ENCODE results near the gene NUP205.

The NUP205 gene

DNA sequence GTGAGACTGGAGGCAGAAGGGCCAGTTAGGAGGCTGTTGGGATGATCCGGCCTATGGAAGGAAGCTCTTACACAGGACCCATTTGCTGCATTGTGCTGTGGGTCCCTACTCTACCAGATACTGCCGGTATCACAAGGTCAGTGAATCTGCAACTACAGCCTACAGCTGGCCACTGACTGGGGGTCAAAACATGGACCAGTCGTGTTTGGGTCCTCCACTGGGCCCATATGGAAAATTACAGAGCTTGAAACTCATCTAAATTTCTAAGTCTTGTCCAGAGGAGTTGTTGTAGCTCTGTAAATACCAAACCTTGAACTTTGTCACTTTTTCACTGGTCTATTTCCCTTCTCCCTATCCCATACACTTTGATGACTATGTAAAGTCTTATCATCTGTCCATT lies 5.6 kb upstream of the NUP205 start:
- no peak for DNase-seq

DNA sequence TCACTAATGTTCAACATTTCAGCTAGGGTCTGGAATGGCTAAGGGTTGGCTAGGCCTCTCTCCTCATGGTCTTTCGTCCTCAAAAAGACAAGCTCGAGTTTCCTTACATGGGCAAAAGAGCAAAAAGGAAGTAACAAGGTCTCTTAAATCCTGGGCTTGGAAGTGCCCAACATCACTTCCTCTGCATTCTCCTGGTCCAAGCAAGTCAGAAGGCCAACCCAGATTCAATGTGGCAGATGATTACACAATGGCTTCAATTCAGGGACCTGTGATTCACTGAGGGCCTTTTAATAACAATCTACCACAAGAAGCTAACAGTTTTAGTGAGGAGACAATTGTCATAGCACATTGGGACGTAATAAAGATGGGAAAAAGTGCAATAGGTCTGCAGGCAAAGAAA lies 4.4 kb upstream of the NUP205 start:
- no peak for DNase-seq

DNA sequence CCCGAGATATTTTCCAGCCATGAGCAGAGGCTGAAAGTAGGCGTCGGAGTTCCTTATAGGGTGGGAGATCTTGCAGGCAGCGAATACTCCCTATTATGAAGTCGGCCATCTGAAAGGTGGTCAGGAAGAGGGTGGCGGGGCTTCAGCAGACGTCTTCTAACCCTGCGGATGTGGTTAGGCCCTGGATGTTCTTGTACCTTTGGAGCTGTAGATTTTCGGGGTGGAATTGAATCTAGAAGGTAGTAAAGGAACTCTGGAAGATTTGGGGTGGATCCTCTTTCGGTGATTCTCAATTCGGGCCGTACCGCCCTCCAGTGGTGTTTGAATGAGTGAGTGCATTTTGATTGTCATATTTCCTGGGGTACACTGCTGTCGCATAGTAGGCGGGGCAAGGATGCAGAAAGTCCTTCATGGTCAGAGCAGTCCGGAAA lies 635 bp downstream of the NUP205 start:
- peak; percentile 70 for DNase-seq

DNA sequence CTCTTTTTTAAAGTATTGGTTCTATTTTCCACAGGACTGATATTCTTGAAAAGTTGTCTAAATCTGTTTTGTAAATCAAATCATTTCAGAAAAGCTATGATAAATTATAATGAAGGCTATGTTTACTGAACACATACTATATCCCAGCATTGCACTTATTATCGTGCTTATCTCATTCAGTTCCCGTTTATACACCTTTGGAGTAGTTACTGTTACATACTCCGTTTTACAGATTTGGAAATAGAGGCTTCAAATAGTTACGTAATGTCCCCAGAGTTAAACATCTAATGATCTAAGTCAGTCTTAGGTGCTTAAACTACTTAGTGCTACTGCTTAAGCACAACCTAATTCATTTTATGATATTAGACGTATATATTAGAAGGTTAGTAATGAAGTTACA lies 1.2 kb downstream of the NUP205 start:
- DNase-seq: no peak

DNA sequence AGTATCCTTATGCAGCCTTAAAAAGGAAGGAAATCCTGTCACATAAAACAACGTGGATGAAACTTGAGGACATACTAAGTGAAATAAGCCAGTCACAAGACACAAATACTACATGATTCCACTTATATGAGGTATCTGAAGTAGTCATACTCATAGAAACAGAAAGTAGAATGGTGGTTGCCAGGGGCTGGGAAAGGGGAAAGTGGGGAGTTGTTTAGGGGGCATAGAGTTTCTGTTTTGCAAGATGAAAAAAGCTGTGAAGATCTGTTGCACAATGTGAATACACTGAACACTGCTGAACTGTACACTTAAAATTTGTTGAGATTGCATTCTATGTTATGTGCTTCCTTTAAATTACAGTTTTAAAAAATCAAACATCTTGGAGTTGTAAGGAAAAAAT lies 2.9 kb downstream of the NUP205 start:
- DNase-seq: no peak

DNA sequence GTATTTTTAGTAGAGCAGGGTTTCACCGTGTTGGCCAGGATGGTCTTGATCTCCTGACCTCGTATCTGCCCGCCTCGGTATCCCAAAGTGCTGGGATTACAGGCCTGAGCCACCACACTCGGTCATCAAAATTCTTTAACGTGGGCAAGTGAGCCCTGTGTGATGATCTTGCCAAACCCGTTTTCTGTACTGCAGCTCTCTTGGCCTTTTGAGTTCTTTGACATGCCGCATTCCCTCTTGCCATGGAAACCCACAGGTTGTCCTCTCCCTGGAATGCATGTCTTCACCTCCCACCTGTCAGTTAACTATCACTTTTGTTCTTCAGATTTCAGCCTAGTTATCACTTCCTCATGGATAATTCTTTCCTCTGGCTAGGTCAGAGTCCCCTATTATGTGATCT lies 5.0 kb downstream of the NUP205 start:
- no peak for DNase-seq

DNA sequence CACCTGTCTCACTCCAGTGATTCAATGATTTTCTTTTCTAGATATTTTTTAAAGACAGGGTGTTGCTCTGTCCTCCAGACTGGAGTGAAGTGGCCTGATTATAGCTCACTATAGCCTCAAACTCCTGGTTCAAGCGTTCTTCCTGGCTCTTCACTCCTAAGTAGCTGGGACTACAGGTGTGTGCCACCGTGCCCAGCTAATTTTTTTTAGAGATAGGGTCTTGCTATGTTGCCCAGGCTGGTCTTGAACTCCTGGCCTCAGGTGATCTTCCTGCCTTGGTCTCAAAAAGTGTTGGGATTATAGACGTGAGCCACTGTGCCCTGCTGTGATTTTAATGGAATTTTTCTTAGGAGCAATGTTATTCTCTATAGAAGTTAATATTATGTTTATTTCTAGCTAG lies 14.1 kb downstream of the NUP205 start:
- no peak for DNase-seq

DNA sequence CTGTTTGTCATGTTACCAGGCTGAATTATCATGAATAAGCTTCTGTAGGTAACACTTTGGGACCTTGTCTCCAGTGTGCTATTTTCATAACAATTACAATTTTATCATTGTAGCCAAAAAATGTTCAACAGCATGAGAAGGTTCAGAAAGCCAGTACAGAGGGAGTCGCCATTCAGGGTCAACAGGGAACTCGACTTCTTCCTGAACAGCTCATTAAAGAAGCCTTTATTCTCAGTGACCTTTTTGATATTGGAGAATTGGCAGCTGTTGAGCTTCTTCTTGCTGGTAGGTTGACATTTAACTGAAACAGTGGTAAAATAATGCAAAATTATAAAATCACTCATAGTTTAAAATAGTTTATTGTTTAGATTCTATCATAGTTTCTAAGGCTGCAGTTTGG lies 15.8 kb downstream of the NUP205 start:
- no peak for DNase-seq

DNA sequence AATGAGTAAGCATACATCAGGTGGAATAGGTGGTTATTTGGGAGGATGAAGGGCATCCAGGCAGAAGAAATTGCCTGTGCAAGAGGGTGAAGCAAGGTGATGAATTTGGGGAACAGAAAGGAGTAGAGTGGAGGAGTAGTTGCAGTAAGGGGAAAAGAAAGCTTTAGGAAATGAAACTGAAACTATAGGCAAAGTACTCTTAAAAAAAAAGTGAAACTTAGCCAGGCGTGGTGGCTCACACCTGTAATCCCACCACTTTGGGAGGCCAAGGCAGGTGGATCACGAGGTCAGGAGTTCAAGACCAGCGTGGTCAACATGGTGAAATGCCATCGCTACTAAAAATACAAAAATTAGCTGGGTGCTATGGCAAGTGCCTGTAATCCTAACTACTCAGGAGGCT lies 17.6 kb downstream of the NUP205 start:
- no peak for DNase-seq

DNA sequence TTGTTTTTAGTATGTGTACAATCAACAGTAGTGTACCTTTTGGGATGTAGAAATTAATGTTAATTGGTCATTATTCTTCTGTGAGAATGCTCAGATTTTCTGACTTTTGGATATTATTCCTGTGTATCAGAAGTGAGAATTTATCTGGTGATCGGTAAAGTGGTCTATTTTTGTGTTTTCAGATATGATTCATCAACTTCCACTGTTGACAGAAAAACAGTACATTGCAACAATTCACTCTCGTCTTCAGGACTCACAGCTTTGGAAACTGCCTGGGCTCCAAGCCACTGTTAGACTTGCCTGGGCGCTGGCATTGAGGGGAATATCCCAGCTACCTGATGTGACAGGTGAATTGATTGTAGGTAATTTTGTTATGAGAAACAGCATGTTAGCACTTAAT lies 20.9 kb downstream of the NUP205 start:
- no peak for DNase-seq

DNA sequence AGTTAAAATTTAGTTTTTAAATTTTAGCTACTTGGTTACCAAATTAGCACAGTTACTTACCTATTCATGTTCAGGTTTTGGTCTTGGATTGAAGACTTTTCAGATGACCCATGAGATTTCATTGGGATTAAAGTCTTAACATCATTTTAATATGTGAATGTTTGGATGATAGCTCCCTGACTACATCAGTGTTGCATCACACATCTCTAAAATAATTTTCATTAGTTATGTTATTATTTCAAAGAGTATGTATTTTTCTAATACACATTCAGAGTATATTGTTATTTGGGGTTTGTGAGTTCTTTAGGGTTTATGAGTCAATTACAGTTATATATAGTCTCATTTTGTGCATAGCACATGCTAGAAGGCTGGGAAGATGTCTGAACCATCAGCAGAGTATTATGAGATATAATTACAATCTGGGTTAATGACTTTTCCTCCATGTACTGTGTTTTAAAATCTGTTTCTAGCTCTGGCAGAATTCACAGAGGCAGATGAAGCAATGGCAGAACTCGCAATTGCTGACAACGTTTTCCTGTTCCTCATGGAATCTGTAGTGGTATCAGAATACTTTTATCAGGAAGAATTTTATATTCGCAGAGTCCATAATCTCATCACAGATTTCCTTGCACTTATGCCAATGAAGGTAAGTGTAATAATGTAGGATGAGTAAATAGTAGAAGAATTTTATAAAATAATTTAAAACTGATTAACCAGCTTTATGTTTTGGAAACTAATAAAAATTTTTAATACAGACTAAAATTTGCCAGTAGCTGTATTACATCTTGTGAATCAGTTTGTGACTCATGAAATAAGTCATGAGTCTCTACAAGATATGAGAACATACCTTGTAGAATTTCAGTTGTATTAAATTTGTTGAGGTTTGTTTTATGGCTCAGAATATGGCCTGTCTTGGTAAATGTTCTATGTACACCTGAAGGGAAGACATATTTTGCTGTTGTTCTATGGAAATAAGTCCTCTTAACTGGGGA lies 26.9 kb downstream of the NUP205 start:
- no peak for DNase-seq

DNA sequence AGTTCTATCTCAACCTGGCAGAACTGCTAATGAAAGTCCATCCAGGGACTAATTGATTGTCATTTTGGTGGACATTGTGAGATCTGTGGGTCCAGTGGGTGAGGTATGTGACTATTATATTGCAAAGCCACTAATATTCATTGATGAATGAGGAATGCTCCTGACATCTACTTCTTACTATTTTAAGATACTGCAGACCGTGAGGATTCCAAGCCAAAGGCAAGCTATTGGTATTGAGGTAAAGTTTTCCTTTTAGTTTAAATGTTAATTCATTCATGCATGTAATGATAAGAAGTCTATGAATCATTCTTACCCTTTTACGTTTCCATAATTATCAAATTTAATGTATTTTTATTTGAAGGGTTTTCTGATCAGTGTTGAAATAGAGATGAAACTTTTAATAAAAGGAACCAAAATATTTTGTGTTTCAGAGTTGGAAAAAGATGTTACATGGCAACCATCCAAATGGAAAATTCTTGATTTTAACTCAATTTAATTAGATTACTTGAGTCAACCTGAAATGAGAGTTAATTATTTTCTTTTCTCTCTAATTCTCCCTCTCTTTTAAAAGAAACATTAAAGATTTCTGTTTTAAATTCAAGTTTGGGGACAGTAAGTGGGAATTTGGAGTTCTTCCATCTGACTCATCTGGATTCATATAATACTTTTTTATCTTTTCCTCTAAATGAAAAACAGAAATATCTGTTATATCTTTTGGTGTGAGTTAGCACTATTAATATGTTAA lies 39.6 kb downstream of the NUP205 start:
- DNase-seq: peak; percentile 19

DNA sequence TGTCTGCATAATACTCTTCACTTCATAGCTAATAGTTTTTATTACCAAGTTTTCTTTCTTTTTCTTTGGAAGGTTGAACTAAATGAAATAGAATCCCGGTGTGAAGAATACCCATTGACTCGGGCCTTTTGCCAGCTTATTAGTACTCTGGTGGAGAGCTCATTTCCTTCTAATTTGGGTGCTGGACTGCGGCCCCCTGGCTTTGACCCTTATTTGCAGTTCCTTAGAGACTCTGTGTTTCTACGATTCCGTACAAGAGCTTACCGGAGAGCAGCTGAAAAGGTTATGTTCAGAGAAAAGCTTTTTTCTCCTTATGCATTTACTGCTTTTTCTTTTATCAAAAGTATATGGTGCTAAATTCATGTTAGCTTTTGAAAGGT lies 40.2 kb downstream of the NUP205 start:
- DNase-seq: no peak

DNA sequence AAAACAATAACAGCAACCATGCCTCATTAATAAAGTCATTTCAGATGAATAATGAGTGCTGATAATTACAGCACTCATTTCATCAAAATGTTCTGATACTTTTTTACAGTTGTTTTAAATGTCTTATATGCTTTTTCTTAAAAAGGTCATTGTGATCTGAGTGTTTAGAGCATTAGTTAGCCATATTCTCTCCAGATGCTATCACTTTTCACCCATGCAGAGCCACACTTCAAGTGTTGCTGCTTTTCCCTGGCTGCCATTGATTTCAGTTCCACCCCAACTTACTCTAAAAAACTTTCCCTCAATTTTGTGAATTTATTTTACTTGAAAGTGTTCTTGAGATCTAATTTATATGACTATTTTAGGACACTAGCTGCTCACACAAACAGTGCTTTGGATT lies 41.8 kb downstream of the NUP205 start:
- DNase-seq: no peak

DNA sequence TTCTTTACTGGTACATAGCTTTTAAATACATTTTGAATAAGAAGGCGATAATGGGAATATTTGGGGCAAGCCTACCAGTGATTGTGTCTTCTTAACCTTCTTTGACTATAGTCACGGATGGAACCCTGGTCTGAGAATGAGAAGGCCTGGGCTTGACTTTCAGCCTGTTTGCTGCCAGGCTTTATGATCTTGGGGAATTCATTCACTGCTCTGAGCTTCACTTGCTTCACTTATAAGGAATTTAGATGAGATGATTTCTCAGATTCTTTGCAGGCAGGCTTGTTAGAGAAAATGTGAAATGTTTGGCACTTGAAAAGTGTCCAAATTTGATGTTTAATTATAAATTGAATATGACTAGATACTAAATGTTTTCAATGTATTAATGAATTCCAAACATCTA lies 42.5 kb downstream of the NUP205 start:
- no peak for DNase-seq

DNA sequence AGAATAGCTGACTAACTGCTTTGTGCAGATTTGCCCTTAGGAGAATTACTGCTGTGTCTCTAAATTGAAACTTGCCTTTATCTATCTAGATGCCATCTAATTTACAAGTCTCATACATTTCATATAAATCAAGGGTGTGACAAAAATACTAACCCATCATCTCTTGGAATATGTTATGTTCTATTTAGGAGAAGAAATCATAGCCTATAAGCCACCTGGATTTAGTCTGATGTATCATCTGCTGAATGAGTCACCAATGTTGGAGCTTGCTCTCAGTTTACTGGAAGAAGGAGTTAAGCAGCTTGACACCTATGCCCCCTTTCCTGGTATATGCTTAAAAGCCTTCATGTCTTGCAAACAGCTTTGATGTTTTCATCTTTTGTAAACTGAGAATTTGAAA lies 43.5 kb downstream of the NUP205 start:
- DNase-seq: no peak

DNA sequence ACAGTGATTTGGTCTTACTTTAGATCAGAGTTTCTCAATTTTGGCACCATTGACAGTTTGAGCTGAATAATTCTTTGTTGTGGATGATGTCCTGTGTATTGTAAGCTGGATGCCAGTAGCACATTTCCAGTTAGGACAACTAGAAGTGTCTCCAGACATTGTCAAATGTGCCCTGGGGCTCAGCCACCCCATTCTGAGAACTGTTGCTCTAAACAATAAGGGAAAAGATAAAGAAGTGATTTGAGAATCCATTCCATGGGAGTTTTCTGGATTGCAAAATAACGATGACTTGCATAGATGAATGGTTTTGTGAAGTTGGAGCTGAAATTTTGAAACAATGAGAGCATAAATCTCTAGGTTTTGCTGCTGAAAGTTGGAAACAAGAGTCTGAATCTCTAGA lies 44.6 kb downstream of the NUP205 start:
- no peak for DNase-seq

DNA sequence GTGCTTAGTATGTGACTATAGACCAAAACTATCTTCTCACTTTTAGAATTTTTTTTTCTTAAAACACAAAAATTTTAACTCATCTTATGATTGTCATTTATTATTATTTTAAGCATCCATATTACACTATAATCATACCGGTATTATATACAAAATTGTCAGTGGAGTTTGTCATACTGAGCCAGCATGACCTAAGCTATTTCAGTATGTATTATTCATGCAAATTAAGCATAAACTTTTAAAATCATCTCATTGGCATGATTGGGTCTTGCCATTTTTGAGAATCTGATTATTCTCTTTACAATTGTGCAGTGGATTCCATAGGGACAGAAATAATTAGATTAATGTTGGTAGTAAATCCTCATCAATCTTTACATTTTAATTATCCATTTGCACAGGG lies 58.4 kb downstream of the NUP205 start:
- DNase-seq: no peak

DNA sequence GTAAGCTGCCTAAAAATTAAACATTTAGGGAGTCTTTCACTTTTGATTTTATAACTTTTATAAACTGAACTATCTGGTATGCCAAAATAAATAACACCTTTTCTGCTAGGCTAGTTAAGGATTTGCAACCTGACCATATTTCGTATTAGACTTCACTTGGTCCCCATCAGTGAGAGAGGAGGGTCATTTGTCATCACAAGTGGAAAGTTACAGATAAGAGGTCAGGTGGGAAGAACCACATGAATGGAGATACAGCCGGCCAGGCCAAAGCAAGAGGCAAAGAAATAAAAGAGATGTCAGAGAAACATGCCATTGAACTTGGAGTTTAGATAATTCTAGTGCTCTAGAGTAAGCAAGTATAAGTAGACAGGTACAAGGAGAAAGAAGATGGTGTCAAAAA lies 60.1 kb downstream of the NUP205 start:
- no peak for DNase-seq

DNA sequence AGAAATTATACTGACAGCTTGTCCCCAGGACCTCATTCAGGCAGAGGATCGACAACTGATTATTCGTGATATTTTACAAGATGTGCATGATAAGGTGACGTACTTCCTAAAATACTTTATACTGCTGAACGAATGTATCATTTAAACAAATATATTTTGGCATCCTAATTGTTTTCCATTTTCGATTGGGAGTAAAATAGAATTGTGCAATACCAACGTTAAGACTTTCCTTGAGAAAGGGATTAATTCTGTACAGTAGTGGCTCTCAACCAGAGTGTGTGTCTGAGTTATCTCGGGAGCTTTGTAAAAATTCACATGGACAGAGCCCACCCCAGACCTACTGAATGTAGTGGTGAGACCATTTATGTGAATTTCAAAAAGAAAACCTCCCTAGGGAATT lies 60.8 kb downstream of the NUP205 start:
- no peak for DNase-seq

DNA sequence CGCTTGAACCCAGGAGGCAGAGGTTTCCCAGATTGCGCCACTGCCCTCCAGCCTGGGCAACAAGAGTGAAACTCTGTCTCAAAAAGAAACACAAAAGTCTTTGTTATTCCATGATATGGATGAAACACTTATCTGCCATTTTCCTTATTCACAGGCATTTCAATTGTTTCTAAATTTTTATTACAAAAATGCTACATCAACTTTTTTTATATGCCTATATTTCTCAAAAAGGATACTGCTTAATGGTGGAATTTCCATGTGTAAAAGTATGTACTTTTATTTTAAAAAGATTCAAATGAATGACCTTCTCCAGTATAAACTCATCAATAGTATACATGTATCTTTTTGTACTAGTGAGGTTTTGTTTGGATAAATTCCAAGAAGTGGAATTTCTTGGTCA lies 62.7 kb downstream of the NUP205 start:
- DNase-seq: no peak

DNA sequence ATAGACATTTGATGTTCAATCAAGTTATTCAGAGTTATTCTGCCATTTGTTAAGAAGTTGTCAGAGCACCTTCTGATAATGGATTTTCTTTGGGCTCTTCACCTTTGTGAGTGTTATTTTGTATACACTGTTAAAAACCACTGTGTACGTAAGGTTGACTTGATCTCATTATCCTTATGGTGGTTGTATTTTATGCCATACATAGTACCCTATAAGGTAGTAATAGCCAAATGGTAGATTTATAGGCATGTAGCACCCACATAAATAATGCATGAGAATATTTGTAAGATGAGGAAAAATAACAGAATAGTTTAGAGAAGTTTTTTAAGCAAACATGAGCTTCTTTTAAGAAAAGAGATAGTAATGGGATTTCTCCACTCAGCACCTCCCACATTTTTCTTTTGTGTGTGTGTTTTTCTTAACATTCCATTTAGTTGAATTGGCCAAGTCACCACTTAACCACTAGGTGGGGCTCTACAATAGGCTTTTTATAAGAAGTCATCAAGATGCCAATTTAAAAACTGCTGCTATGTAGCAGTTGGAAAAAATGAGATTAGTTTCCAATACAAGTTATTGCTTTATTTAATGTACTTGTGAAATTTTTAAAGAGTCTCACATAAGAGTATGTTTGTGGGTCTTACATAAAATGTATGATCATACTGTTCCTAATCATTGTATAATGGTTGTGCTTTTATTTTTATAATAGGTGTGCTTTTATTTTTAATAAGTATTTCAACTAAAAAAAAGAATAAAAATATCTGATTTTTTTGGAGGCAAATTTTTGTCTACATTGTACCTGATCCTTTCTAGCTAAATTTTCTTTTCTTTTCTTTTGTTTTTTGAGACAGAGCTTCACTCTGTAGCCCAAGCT lies 63.5 kb downstream of the NUP205 start:
- peak; percentile 87 for DNase-seq

DNA sequence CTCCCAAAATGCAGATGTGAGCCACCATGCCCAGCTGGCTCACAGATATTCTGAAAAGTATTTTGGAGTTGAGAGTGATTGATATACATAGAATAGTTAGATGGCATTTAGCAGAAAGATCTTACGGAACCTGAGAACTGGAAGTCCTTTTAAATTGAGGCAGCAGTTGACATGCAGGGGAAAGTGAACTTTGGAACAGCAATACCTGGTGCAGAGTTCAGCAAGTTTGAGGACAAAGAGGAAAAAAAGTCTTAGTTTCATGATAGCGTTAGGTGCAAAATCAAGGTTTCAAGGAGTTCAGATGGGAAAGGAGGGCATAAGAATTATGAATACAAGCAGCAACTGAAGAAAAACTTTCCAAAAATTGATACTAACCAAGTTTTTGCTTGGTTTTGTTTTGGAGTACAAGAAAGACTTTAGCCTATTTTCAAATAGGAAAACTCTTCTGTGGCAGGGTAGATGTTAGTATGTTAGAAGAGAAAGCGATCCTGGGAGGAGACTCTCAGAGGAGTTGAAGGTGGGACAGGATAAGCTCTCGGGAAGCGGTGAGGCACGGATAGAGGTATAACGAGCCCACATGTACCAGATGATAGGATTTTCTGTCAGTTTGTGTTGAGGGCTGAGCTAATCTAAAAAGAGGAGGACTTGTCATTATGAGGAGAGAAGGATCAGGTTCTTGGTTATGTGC lies 76.6 kb downstream of the NUP205 start:
- DNase-seq: no peak
